MM.1S (cell line): ENCODE data around the gene STAB1.

Experiments
- CTCF ChIP-seq: fragments of 300-600 bp; sonication (generic); IDR thresholded peaks from 2 replicates; pipeline ENCODE4 v1.5.1; 2016; ENCODE audit warnings: antibody characterized with exemption, low read length, mixed read lengths
- EZH2 ChIP-seq: fragments of 300-600 bp; sonication (generic); optimal IDR thresholded peaks from 2 replicates; pipeline ENCODE3; 2017; ENCODE audit warnings: low read depth, mild to moderate bottlenecking, antibody characterized with exemption, low read length, mixed read lengths
- EZH2phosphoT487 ChIP-seq: fragments of 300-600 bp; sonication (generic); IDR thresholded peaks from 2 replicates; pipeline ENCODE4 v1.6.1; 2018; ENCODE audit warnings: antibody characterized with exemption, low read length

GRCh38 chr3:52461874-52462273 is 33.3 kb upstream of the STAB1 start:
- no peak for TF ChIP-seq CTCF
- TF ChIP-seq EZH2 = no peak
- no peak for TF ChIP-seq EZH2phosphoT487
